Measurements from ENCODE around the gene PITPNC1. TPM values are rescaled to one million over a fixed set of nuclear protein-coding genes. Genes with fewer than 3 reads are reported as not detected.

Gene PITPNC1
- total RNA-seq, 1 donor from 2014 or later = 18.4 TPM

GRCh38 chr17:67347826-67348225 is 29.3 kb upstream of the PITPNC1 start:
- no peak for DNase-seq (ENCODE audit: low read depth)
- no peak overlapping the region for H3K4me3 ChIP-seq (ENCODE audit: low read depth, low read length)
- TF ChIP-seq, protein P1, sequence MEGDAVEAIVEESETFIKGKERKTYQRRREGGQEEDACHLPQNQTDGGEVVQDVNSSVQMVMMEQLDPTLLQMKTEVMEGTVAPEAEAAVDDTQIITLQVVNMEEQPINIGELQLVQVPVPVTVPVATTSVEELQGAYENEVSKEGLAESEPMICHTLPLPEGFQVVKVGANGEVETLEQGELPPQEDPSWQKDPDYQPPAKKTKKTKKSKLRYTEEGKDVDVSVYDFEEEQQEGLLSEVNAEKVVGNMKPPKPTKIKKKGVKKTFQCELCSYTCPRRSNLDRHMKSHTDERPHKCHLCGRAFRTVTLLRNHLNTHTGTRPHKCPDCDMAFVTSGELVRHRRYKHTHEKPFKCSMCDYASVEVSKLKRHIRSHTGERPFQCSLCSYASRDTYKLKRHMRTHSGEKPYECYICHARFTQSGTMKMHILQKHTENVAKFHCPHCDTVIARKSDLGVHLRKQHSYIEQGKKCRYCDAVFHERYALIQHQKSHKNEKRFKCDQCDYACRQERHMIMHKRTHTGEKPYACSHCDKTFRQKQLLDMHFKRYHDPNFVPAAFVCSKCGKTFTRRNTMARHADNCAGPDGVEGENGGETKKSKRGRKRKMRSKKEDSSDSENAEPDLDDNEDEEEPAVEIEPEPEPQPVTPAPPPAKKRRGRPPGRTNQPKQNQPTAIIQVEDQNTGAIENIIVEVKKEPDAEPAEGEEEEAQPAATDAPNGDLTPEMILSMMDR (conservative IDR thresholded peaks at IDR 0.05; ENCODE audit: low read depth, low read length) = no peak

- TF ChIP-seq, protein P1 (conservative IDR thresholded peaks at IDR 0.05; ENCODE audit: low read depth, low read length) = no peak
These were observed 27.7 kb upstream of the PITPNC1 start for GRCh38 chr17:67349420-67349819.

GRCh38 chr17:67353161-67353560 is 23.9 kb upstream of the PITPNC1 start:
- TF ChIP-seq, protein P1 (conservative IDR thresholded peaks at IDR 0.05; ENCODE audit: low read depth, low read length) = no peak
- no peak for DNase-seq (ENCODE audit: low read depth)
- no peak overlapping the region for H3K4me3 ChIP-seq (ENCODE audit: low read depth, low read length)

More at GRCh38 chr17:67349420-67349819, 27.7 kb upstream of the PITPNC1 start:
- no peak for DNase-seq (ENCODE audit: low read depth)
- no peak overlapping the region for H3K4me3 ChIP-seq (ENCODE audit: low read depth, low read length)

DNA sequence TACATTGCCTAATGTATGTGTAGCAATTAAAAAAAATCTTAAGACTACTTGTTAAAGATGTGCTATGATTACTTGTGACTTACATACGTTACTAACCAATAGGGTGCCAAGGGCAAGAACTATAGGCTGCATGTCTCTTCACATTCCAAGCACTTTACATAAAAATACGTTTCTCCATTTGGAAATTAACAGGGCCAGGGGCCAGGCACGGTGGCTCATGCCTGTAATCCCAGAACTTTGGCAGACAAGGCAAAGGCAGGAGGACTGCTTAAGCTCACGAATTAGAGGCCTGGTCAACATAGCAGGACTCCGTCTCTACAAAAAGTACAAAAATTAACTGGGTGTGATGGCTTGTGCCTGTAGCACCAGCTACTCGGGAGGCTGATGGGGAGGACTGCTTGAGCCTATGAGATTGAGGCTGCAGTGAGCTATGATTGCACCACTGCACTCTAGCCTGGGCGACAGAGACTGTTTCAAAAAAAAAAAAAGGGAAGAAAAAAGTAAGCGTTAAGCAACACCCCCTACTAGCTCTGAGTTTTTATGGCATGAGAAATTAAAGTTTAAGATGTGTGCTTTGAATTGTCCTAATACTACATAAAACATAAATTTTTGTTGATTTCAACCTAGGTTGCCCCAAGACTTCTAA is 23.0 kb upstream of the PITPNC1 start:
- TF ChIP-seq, protein P1 (conservative IDR thresholded peaks at IDR 0.05; ENCODE audit: low read depth, low read length) = no peak
- DNase-seq (ENCODE audit: low read depth) = no peak
- no peak overlapping the region for H3K4me3 ChIP-seq (ENCODE audit: low read depth, low read length)

GRCh38 chr17:67358612-67359011 is 18.5 kb upstream of the PITPNC1 start:
- no peak overlapping the region for H3K4me3 ChIP-seq (ENCODE audit: low read depth, low read length)
- DNase-seq (ENCODE audit: low read depth) = no peak
- TF ChIP-seq, protein P1 (conservative IDR thresholded peaks at IDR 0.05; ENCODE audit: low read depth, low read length) = no peak

DNA sequence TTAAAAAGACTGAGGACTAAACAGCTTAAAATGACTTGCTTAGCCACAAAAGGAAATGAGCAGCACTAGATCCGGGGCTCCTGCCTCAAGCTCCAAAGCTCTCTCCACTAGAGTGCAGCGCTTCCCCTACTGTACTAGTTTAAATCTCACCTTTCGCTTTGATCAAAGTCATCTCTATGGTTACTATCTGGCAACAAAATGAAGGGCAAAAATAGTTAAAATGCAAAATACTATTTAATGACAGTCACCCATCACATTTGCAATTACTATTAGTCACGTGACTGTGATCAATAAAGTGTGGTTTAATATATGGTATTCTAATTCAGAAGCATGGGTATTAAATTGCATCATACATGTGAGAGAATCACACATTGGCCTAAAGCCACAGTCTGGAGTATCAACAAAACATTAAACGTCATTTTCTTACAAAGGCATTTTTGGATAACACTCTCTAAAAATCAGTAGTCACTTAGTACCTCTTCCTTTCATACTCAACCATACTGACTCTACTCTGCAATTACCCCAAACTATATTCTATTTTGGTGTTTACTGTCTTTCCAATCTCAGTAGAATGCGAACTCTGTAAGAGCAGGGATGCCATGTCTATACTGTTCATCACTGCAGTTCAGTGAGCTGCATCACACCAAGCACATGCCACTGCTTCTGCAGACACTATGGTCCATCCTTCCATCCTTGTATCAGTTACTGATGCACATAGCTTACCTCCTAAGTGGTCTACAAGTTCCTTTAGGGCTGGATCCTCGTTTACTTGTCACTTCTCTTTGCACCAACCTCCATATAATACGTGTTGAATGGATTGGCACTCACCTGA is 16.9 kb upstream of the PITPNC1 start:
- TF ChIP-seq, protein P1 (conservative IDR thresholded peaks at IDR 0.05; ENCODE audit: low read depth, low read length) = peak; percentile 45
- no peak for DNase-seq (ENCODE audit: low read depth)
- no peak overlapping the region for H3K4me3 ChIP-seq (ENCODE audit: low read depth, low read length)
